Transverse colon (tissue), 3 donors: ENCODE data around the gene ZFPL1.

ENCODE experiments used
- CTCF ChIP-seq, 5 experiments: fragments of 200-600 bp in 3 of 5; fragments of 450-650 bp in 2 of 5; sonication (generic) in 3 of 5; IDR thresholded peaks; 1 replicate in 2 of 5; 2 replicates in 3 of 5; pipeline ENCODE4 v1.5.1; 2016 to 2017; ENCODE audit warnings: antibody characterized with exemption in 5 of 5, inconsistent platforms in 3 of 5, mild to moderate bottlenecking in 2 of 5, moderate library complexity in 1 of 5
- POLR2A ChIP-seq: fragments of 450-650 bp; IDR thresholded peaks from one replicate; pipeline ENCODE4 v1.6.1; 2016; ENCODE audit warnings: antibody characterized with exemption, mild to moderate bottlenecking, moderate library complexity

DNA sequence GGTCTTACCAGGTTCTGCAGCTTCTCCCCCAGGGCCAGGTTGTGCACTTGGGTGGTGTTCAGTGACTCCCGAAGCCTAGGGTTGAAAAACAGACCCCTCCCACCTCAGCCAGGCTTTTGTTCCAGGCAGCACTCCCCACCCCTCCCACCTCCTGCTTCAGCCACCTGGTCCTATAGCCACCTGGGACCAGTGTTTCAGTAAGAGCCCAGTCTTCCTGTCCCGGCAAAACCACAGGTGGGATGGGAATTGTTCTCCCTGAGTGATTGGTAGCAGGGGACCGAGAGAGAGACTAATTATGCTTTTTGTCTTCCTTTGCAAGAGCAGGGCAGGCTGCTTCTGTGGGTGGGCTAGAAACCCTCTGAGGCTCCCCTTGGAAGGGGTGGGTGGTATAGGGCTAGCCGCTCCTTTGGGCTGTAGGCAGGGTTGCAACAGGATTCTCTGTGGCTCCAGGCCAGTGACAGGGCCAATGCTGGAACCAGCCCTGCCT is 17.2 kb upstream of the ZFPL1 start:
- TF ChIP-seq POLR2A = no peak
- TF ChIP-seq CTCF (IDR thresholded peaks at IDR 0.05) = no peak
